ENCODE measurements around the gene OR51T1. TPM values are rescaled to one million over a fixed set of nuclear protein-coding genes. Genes with fewer than 3 reads are reported as not detected.
"Not testable (repeated sequence)": the region's sequence is repeated elsewhere in the genome, so short reads cannot be mapped to it uniquely, and the experiment has no call there.

The OR51T1 gene
- total RNA-seq: not detected

- no peak for ATAC-seq (replicated peaks)
Observed at GRCh38 chr11:4881860-4882500, at the start of gene OR51T1. TSS of gene OR51T1 (plus strand) at chr11:4881900. CDS start at chr11:4881900, 0 bp downstream.

GRCh38 chr11:4839851-4840549 is 41.7 kb upstream of the OR51T1 start:
- H3K27me3 Mint-ChIP-seq: no peaks in the 10 kb centered on the region

More at GRCh38 chr11:4881860-4882500, at the start of gene OR51T1:
- Mint-ChIP-seq H3K4me1 (no peaks in the 10 kb centered on the region), H3K27me3 (no peaks in the 10 kb centered on the region), H3K27ac (no peak within 1 kb of the TSS), H3K9me3 (peaks cover 3% of the 10 kb centered on the region), H3K36me3 (ENCODE audit: low read depth) (no peaks in the 10 kb centered on the region), H3K4me3 (no peak within 1 kb of the TSS)

GRCh38 chr11:4848908-4849532 is 32.7 kb upstream of the OR51T1 start, which contains the start of gene OR51S1:
TSS of gene OR51S1 (minus strand) at chr11:4849208. CDS start at chr11:4849208, 0 bp downstream.
- Mint-ChIP-seq H3K36me3 (ENCODE audit: low read depth) (no peaks in the 10 kb centered on the region), H3K27me3 (peaks cover 17% of the 10 kb centered on the region), H3K4me3 (no peak within 1 kb of the TSS), H3K4me1 (no peaks in the 10 kb centered on the region), H3K9me3 (no peaks in the 10 kb centered on the region), H3K27ac (no peak within 1 kb of the TSS)
- ATAC-seq (replicated peaks): no peak

More at GRCh38 chr11:4839851-4840549, 41.7 kb upstream of the OR51T1 start:
- Mint-ChIP-seq H3K4me3 (no peak overlapping the region), H3K27ac (no peak overlapping the region), H3K9me3 (no peaks in the 10 kb centered on the region), H3K36me3 (ENCODE audit: low read depth) (no peaks in the 10 kb centered on the region), H3K4me1 (no peaks in the 10 kb centered on the region)
- no peak for ATAC-seq (replicated peaks)

- no peaks in the 10 kb centered on the region for H3K4me1 Mint-ChIP-seq
Observed at GRCh38 chr11:4851033-4851432, 30.7 kb upstream of the OR51T1 start.

GRCh38 chr11:4854286-4854685 is 27.4 kb upstream of the OR51T1 start:
- not testable (repeated sequence) for H3K4me1 Mint-ChIP-seq; H3K27me3 Mint-ChIP-seq; H3K9me3 Mint-ChIP-seq; H3K36me3 Mint-ChIP-seq (ENCODE audit: low read depth); H3K27ac Mint-ChIP-seq; H3K4me3 Mint-ChIP-seq; ATAC-seq (replicated peaks)

More at GRCh38 chr11:4851033-4851432, 30.7 kb upstream of the OR51T1 start:
- H3K9me3 Mint-ChIP-seq: no peaks in the 10 kb centered on the region
- H3K36me3 Mint-ChIP-seq (ENCODE audit: low read depth): no peaks in the 10 kb centered on the region
- H3K4me3 Mint-ChIP-seq: no peak overlapping the region
- no peak for ATAC-seq (replicated peaks)
- no peak overlapping the region for H3K27ac Mint-ChIP-seq
- peaks cover 17% of the 10 kb centered on the region for H3K27me3 Mint-ChIP-seq

GRCh38 chr11:4862447-4863236 is 19.1 kb upstream of the OR51T1 start:
- H3K27ac Mint-ChIP-seq: no peak overlapping the region
- no peak for ATAC-seq (replicated peaks)
- no peak overlapping the region for H3K4me3 Mint-ChIP-seq
- no peaks in the 10 kb centered on the region for H3K9me3 Mint-ChIP-seq
- no peaks in the 10 kb centered on the region for H3K36me3 Mint-ChIP-seq (ENCODE audit: low read depth)
- H3K4me1 Mint-ChIP-seq: no peaks in the 10 kb centered on the region
- H3K27me3 Mint-ChIP-seq: no peaks in the 10 kb centered on the region

- Mint-ChIP-seq H3K36me3 (ENCODE audit: low read depth) (no peaks in the 10 kb centered on the region), H3K4me3 (no peak overlapping the region), H3K9me3 (no peaks in the 10 kb centered on the region), H3K27ac (no peak overlapping the region), H3K4me1 (no peaks in the 10 kb centered on the region), H3K27me3 (no peaks in the 10 kb centered on the region)
- ATAC-seq (replicated peaks): no peak
Observed at GRCh38 chr11:4863876-4864275, 17.8 kb upstream of the OR51T1 start.

- no peaks in the 10 kb centered on the region for H3K36me3 Mint-ChIP-seq (ENCODE audit: low read depth)
- no peak for ATAC-seq (replicated peaks)
- H3K27ac Mint-ChIP-seq: no peak overlapping the region
- H3K27me3 Mint-ChIP-seq: no peaks in the 10 kb centered on the region
- H3K9me3 Mint-ChIP-seq: no peaks in the 10 kb centered on the region
- no peak overlapping the region for H3K4me3 Mint-ChIP-seq
- no peaks in the 10 kb centered on the region for H3K4me1 Mint-ChIP-seq
Observed at GRCh38 chr11:4865855-4866254, 15.8 kb upstream of the OR51T1 start.

- Mint-ChIP-seq H3K36me3 (ENCODE audit: low read depth) (no peaks in the 10 kb centered on the region), H3K9me3 (peaks cover 5% of the 10 kb centered on the region), H3K4me1 (no peaks in the 10 kb centered on the region), H3K27me3 (no peaks in the 10 kb centered on the region), H3K27ac (no peak overlapping the region), H3K4me3 (no peak overlapping the region)
- ATAC-seq (replicated peaks): no peak
Observed at GRCh38 chr11:4881188-4881587, 512 bp upstream of the OR51T1 start.

- H3K27me3 Mint-ChIP-seq: no peaks in the 10 kb centered on the region
- H3K27ac Mint-ChIP-seq: no peak overlapping the region
- no peak overlapping the region for H3K4me3 Mint-ChIP-seq
- H3K4me1 Mint-ChIP-seq: no peaks in the 10 kb centered on the region
- no peaks in the 10 kb centered on the region for H3K36me3 Mint-ChIP-seq (ENCODE audit: low read depth)
- H3K9me3 Mint-ChIP-seq: no peaks in the 10 kb centered on the region
- ATAC-seq (replicated peaks): no peak
Observed at GRCh38 chr11:4882543-4882942, 843 bp downstream of the OR51T1 start.

- ATAC-seq (replicated peaks): no peak
- Mint-ChIP-seq H3K9me3 (no peaks in the 10 kb centered on the region), H3K4me1 (no peaks in the 10 kb centered on the region), H3K27ac (no peak overlapping the region), H3K27me3 (peaks cover under 1% of the 10 kb centered on the region), H3K4me3 (no peak overlapping the region), H3K36me3 (ENCODE audit: low read depth) (no peaks in the 10 kb centered on the region)
Observed at GRCh38 chr11:4884361-4884760, 2.7 kb downstream of the OR51T1 start.

- H3K36me3 Mint-ChIP-seq (ENCODE audit: low read depth): no peaks in the 10 kb centered on the region
- no peak for ATAC-seq (replicated peaks)
- no peak overlapping the region for H3K27ac Mint-ChIP-seq
- peaks cover 4% of the 10 kb centered on the region for H3K27me3 Mint-ChIP-seq
- peaks cover 7% of the 10 kb centered on the region for H3K9me3 Mint-ChIP-seq
- H3K4me3 Mint-ChIP-seq: no peak overlapping the region
- no peaks in the 10 kb centered on the region for H3K4me1 Mint-ChIP-seq
Observed at GRCh38 chr11:4886186-4886585, 4.5 kb downstream of the OR51T1 start.

- peaks cover 7% of the 10 kb centered on the region for H3K9me3 Mint-ChIP-seq
- H3K4me3 Mint-ChIP-seq: no peak overlapping the region
- H3K4me1 Mint-ChIP-seq: no peaks in the 10 kb centered on the region
- ATAC-seq (replicated peaks): no peak
- peaks cover 4% of the 10 kb centered on the region for H3K27me3 Mint-ChIP-seq
- H3K36me3 Mint-ChIP-seq (ENCODE audit: low read depth): no peaks in the 10 kb centered on the region
- H3K27ac Mint-ChIP-seq: no peak overlapping the region
Observed at GRCh38 chr11:4887591-4887990, 5.9 kb downstream of the OR51T1 start.

- Mint-ChIP-seq H3K36me3 (ENCODE audit: low read depth) (no peaks in the 10 kb centered on the region), H3K4me3 (no peak overlapping the region), H3K4me1 (no peaks in the 10 kb centered on the region), H3K9me3 (peaks cover 7% of the 10 kb centered on the region), H3K27me3 (peaks cover 4% of the 10 kb centered on the region), H3K27ac (no peak overlapping the region)
- no peak for ATAC-seq (replicated peaks)
Observed at GRCh38 chr11:4890279-4890678, 8.6 kb downstream of the OR51T1 start.

Measured in activated T-helper 17 cell treated with anti-CD3 and anti-CD28 coated beads, Interleukin-2, amount 50 U/mL, for 72 hours (primary cell).